HL-60 (cell line): ENCODE results near the gene ACKR2.

Experiments
- POLR2AphosphoS5 ChIP-seq: IDR thresholded peaks from 2 replicates; pipeline ENCODE4 v1.6.1; 2012; ENCODE audit warnings: low read depth
- TF ChIP-seq, protein P1 (sequence below): IDR thresholded peaks from one replicate; pipeline ENCODE4 v1.5.1; 2011; ENCODE audit warnings: low read length, control low read depth, inconsistent platforms; ENCODE audit not compliant: insufficient read depth

DNA sequence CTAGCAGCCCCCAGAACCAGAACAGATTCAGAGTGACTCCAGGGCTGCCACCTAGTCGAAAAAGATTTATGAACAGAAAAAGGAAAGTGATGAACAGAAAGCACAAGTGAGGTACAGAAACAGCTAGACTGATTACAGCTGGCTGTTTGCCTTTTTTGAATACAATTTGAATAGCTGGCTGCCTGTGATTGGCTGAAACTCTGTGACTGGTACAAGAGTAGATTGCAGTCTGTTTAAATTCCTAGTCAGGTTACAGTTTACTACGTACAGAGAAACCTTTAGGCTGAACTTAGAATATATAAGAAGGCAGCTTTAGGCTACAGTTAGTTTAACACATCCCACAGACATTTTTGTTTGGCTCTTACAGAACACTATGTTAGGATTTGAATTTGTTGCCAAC lies 46.2 kb upstream of the ACKR2 start:
- TF ChIP-seq, protein P1, sequence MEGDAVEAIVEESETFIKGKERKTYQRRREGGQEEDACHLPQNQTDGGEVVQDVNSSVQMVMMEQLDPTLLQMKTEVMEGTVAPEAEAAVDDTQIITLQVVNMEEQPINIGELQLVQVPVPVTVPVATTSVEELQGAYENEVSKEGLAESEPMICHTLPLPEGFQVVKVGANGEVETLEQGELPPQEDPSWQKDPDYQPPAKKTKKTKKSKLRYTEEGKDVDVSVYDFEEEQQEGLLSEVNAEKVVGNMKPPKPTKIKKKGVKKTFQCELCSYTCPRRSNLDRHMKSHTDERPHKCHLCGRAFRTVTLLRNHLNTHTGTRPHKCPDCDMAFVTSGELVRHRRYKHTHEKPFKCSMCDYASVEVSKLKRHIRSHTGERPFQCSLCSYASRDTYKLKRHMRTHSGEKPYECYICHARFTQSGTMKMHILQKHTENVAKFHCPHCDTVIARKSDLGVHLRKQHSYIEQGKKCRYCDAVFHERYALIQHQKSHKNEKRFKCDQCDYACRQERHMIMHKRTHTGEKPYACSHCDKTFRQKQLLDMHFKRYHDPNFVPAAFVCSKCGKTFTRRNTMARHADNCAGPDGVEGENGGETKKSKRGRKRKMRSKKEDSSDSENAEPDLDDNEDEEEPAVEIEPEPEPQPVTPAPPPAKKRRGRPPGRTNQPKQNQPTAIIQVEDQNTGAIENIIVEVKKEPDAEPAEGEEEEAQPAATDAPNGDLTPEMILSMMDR = no peak
- TF ChIP-seq POLR2AphosphoS5 = no peak
